ENCODE results near the gene MCCC2.
"Not testable (repeated sequence)": the region's sequence is repeated elsewhere in the genome, so short reads cannot be mapped to it uniquely, and the experiment has no call there.

The MCCC2 gene

GRCh38 chr5:71600783-71601182 lies 13.6 kb downstream of the MCCC2 start:
- no peak for DNase-seq

GRCh38 chr5:71601222-71602026 lies 14.3 kb downstream of the MCCC2 start:
- no peak for DNase-seq

- not testable (repeated sequence) for DNase-seq
These were observed 22.8 kb downstream of the MCCC2 start for GRCh38 chr5:71609916-71610315.

GRCh38 chr5:71615809-71616208 lies 28.7 kb downstream of the MCCC2 start:
- no peak for DNase-seq

GRCh38 chr5:71620630-71621029 lies 33.5 kb downstream of the MCCC2 start:
- DNase-seq, result no peak

- DNase-seq, result no peak
These were observed 34.1 kb downstream of the MCCC2 start for GRCh38 chr5:71621268-71621667.

- no peak for DNase-seq
These were observed 34.6 kb downstream of the MCCC2 start for GRCh38 chr5:71621741-71622140.

GRCh38 chr5:71623221-71623794 lies 36.2 kb downstream of the MCCC2 start:
- DNase-seq, result no peak

GRCh38 chr5:71629950-71630349 lies 42.8 kb downstream of the MCCC2 start:
- DNase-seq, result no peak

GRCh38 chr5:71631070-71631469 lies 43.9 kb downstream of the MCCC2 start:
- no peak for DNase-seq

GRCh38 chr5:71632168-71632567 lies 45.0 kb downstream of the MCCC2 start:
- DNase-seq, result no peak

- no peak for DNase-seq
These were observed 46.4 kb downstream of the MCCC2 start for GRCh38 chr5:71633255-71634155.

GRCh38 chr5:71637133-71637532 lies 50.0 kb downstream of the MCCC2 start:
- no peak for DNase-seq

- no peak for DNase-seq
These were observed 53.3 kb downstream of the MCCC2 start for GRCh38 chr5:71640408-71640807.

- no peak for DNase-seq
These were observed 57.9 kb downstream of the MCCC2 start for GRCh38 chr5:71645030-71645429.

GRCh38 chr5:71650940-71651339 lies 63.8 kb downstream of the MCCC2 start:
- DNase-seq, result not testable (repeated sequence)

- no peak for DNase-seq
These were observed 64.4 kb downstream of the MCCC2 start for GRCh38 chr5:71651579-71651978.

- no peak for DNase-seq
These were observed 65.2 kb downstream of the MCCC2 start for GRCh38 chr5:71652349-71652748.

- DNase-seq, result no peak
These were observed 65.8 kb downstream of the MCCC2 start for GRCh38 chr5:71652803-71653543.

GRCh38 chr5:71658916-71659662 lies 71.9 kb downstream of the MCCC2 start:
- no peak for DNase-seq

GRCh38 chr5:71662381-71662780 lies 75.2 kb downstream of the MCCC2 start:
- DNase-seq, result no peak

Data from NCI-H2081 treated with DMSO at 0.1 percent for 48 hours (cell line).